Prostate gland (tissue), 2 donors: ENCODE data around the gene CNPY2. TPM values are rescaled to one million over a fixed set of nuclear protein-coding genes. Genes with fewer than 3 reads are reported as not detected.

Experiments
- DNase-seq: peaks from one replicate; pipeline ENCODE4 v3.0.0-alpha.2; 2019; ENCODE audit warnings: low spot score
- H3K27ac ChIP-seq, 2 donors: fragments of 200-600 bp; sonication (generic); 2 replicates each; pipeline ENCODE4 v1.5.1; 2017 to 2019
- H3K27me3 ChIP-seq: fragments of 200-600 bp; sonication (generic); replicated peaks from 2 replicates; pipeline ENCODE4 v1.5.1; 2019; ENCODE audit not compliant: insufficient read depth
- H3K36me3 ChIP-seq, 2 donors: fragments of 200-600 bp; sonication (generic); 1 replicate in 1 of 2; 2 replicates in 1 of 2; pipeline versions ENCODE4 v1.5.1 to v1.8.1; 2017 to 2019
- H3K4me1 ChIP-seq: fragments of 200-600 bp; sonication (generic); replicated peaks from 2 replicates; pipeline ENCODE4 v1.5.1; 2019
- H3K4me3 ChIP-seq, 2 donors: fragments of 200-600 bp; sonication (generic); 2 replicates each; pipeline ENCODE4 v1.5.1; 2017 to 2019
- H3K9me3 ChIP-seq: fragments of 200-600 bp; sonication (generic); 2 replicates; pipeline ENCODE4 v1.5.1; 2017
- POLR2A ChIP-seq: fragments of 450-650 bp; IDR thresholded peaks from one replicate; pipeline ENCODE4 v1.6.1; 2016; ENCODE audit warnings: antibody characterized with exemption, mild to moderate bottlenecking
- POLR2AphosphoS5 ChIP-seq: sonication (generic); formaldehyde crosslinking; IDR thresholded peaks from one replicate; pipeline ENCODE4 v1.6.1; 2017; ENCODE audit warnings: antibody characterized with exemption
- WGBS: methylation state at CpG from one replicate; pipeline ENCODE4 v1.1.5; 2018; 5-methylcytosine and 5-hydroxymethylcytosine counted together
- intact Hi-C: fragments of 100-400 bp; cut with DNase I; formaldehyde crosslinking; loops from one replicate; pipeline ENCODE4 v1.14.2; 2022
- total RNA-seq, 2 donors: library from RNA; depleted of rRNA; stranded (reverse); fragments of >200 nt; gene quantifications; one replicate each; pipeline ENCODE4 v1.1.0, GENCODE V29; 2016
- TF ChIP-seq, protein P1 (sequence below), 4 experiments: fragments of 200-600 bp in 2 of 4; fragments of 450-650 bp in 2 of 4; sonication (generic) in 2 of 4; IDR thresholded peaks; 1 replicate in 3 of 4; 2 replicates in 1 of 4; pipeline ENCODE4 v1.5.1; 2016 to 2019; ENCODE audit warnings: antibody characterized with exemption in 4 of 4, mild to moderate bottlenecking in 2 of 4, moderate library complexity in 2 of 4

CNPY2 gene
- total RNA-seq, 2 donors from 2014 or later, result 97.7 to 101 TPM

DNA sequence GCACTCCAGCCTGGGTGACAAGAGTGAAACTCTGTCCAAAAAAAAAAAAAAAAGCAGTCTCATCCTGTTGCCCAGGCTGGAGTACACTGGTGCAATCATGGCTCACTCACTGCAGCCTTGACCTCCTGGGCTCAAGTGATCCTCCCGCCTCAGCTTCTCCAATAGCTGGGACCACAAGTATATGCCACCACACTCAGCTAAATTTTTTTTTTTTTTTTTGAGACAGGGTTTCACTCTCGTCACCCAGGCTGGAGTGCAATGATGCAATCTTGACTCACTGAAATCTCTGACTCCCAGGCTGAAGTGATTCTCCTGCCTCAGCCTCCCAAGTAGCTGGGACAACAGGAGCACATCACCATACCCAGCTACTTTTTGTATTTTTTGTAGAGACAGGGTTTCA lies 5.2 kb upstream of the CNPY2 start:
- no peaks in the 10 kb centered on the region for H3K9me3 ChIP-seq
- WGBS, result 84% methylated on average over 2 of the region's 2 CpGs
- H3K36me3 ChIP-seq, result peaks cover 12 to 26% of the 10 kb centered on the region in 2 donors
- no peak overlapping the region for H3K4me3 ChIP-seq
- intact Hi-C loops, result no loop called here
- no peaks in the 10 kb centered on the region for H3K27me3 ChIP-seq
- H3K4me1 ChIP-seq, result no peaks in the 10 kb centered on the region
- no peak for DNase-seq
- TF ChIP-seq POLR2AphosphoS5 (no peak), POLR2A (no peak)
- TF ChIP-seq, protein P1, sequence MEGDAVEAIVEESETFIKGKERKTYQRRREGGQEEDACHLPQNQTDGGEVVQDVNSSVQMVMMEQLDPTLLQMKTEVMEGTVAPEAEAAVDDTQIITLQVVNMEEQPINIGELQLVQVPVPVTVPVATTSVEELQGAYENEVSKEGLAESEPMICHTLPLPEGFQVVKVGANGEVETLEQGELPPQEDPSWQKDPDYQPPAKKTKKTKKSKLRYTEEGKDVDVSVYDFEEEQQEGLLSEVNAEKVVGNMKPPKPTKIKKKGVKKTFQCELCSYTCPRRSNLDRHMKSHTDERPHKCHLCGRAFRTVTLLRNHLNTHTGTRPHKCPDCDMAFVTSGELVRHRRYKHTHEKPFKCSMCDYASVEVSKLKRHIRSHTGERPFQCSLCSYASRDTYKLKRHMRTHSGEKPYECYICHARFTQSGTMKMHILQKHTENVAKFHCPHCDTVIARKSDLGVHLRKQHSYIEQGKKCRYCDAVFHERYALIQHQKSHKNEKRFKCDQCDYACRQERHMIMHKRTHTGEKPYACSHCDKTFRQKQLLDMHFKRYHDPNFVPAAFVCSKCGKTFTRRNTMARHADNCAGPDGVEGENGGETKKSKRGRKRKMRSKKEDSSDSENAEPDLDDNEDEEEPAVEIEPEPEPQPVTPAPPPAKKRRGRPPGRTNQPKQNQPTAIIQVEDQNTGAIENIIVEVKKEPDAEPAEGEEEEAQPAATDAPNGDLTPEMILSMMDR (IDR thresholded peaks at IDR 0.05), result no peak
- no peak overlapping the region for H3K27ac ChIP-seq

DNA sequence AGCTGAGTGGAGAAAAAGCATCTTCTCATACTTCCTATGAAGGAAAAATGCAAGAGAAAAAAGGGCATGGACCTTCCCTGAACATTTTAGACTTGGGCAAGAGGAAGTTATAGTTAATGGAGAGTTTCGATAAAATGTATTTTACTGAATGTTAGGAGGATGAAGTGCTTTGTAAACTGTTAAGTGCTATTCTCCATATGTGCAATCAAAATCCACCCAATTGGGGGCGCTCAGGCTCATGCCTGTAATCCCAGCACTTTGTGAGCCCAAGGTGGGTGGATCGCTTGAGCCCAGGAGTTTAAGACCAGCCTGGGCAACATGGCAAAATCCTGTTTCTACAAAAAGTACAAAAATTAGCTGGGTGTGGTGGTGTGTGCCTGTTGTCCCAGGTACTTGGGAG lies 1.9 kb upstream of the CNPY2 start:
- H3K9me3 ChIP-seq, result no peaks in the 10 kb centered on the region
- no peak overlapping the region for H3K27ac ChIP-seq
- no peak for DNase-seq
- no peak overlapping the region for H3K4me3 ChIP-seq
- TF ChIP-seq, protein P1 (IDR thresholded peaks at IDR 0.05), result no peak
- TF ChIP-seq POLR2AphosphoS5, result no peak
- no peak for TF ChIP-seq POLR2A
- H3K4me1 ChIP-seq, result no peaks in the 10 kb centered on the region
- peaks cover 5 to 11% of the 10 kb centered on the region in 2 donors for H3K36me3 ChIP-seq
- no peaks in the 10 kb centered on the region for H3K27me3 ChIP-seq
- intact Hi-C loops, result loop anchor here (5.0 kb wide), 1 partner anchor 145 kb away; no protein-coding TSS in a partner anchor
- WGBS, result 92% methylated on average over 3 of the region's 3 CpGs

DNA sequence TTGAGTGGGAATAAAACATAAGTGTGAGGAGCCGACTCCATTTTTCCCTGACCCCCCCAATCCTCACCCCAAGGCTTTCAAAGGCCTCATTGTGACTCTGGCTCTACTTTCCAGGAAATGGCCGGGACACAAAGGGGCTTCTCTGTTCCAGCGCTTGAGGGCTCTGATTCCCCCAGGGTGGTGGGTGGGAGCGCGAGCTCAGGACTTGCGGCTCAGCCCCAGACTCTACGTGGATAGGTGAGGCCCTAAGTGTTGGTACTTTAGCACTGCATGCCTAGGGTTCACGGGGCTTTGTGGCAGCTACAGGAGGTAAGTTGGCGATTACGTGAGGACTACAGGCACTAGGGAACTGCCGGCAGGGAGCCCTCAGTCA lies 553 bp downstream of the CNPY2 start:
- Histone ChIP-seq H3K4me3 (peak overlapping the region; percentile 69 to 95), H3K36me3 (peaks cover 0 to 5% of the 10 kb centered on the region in 2 donors), H3K4me1 (no peaks in the 10 kb centered on the region), H3K27ac (peak overlapping the region; percentile 87 to 91), H3K27me3 (no peaks in the 10 kb centered on the region), H3K9me3 (no peaks in the 10 kb centered on the region)
- DNase-seq, result no peak
- intact Hi-C loops, result loop anchor here (5.0 kb wide), 1 partner anchor 147 kb away; no protein-coding TSS in a partner anchor
- 3% methylated on average over 11 of the region's 11 CpGs for WGBS
- TF ChIP-seq, protein P1 (IDR thresholded peaks at IDR 0.05), result no peak
- TF ChIP-seq POLR2AphosphoS5, result no peak
- TF ChIP-seq POLR2A, result no peak

DNA sequence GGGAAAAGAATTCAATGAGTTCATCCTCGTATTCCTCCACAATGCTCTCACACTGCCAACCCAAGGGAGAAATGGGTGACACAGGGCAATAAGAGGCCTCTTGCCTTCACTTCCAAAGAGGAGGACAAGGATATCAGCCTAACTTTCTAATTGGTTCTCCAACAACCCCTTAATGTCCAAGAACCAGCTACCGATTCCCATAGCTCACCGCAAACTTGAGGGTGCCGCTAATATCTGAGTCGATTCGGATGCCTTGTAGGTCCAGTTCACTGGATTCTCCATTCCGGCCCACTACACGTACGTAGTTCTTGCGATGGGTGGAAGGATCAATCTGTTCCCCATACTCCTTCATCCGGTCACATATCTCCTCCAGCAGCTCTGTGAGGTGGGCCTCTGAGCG lies 4.8 kb downstream of the CNPY2 start:
- no peaks in the 10 kb centered on the region for H3K4me1 ChIP-seq
- TF ChIP-seq, protein P1 (IDR thresholded peaks at IDR 0.05), result no peak
- no peak for TF ChIP-seq POLR2AphosphoS5
- TF ChIP-seq POLR2A, result no peak
- intact Hi-C loops, result no loop called here
- WGBS, result 95% methylated on average over 12 of the region's 12 CpGs
- no peaks in the 10 kb centered on the region for H3K36me3 ChIP-seq
- H3K27me3 ChIP-seq, result no peaks in the 10 kb centered on the region
- H3K4me3 ChIP-seq, result no peak overlapping the region
- DNase-seq, result no peak
- no peaks in the 10 kb centered on the region for H3K9me3 ChIP-seq
- no peak overlapping the region for H3K27ac ChIP-seq

DNA sequence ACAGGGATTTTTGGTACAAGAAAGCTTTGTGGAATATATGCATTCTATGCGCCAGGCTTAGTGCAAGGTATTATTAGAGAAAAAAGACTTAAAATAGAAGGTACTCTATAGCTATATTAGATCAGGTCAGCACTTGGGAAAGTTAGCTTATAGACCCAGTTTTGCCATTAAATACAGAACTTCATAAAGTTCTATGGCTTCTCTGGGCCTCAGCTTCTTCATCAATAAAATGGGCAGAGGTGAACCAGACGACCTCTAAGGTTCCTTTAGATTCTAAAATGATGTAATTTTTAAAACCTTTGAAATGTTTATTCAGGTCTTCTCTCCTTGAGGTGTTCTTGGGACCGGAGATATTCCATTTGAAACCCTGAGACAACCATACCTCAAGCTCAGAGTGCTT lies 7.1 kb downstream of the CNPY2 start:
- Histone ChIP-seq H3K27me3 (no peaks in the 10 kb centered on the region), H3K4me3 (no peak overlapping the region), H3K27ac (no peak overlapping the region), H3K9me3 (no peaks in the 10 kb centered on the region), H3K36me3 (no peaks in the 10 kb centered on the region), H3K4me1 (no peaks in the 10 kb centered on the region)
- DNase-seq, result no peak
- no peak for TF ChIP-seq POLR2A
- TF ChIP-seq POLR2AphosphoS5, result no peak
- TF ChIP-seq, protein P1 (IDR thresholded peaks at IDR 0.05), result no peak
- intact Hi-C loops, result no loop called here
- whole genome bisulfite sequencing, result 92% methylated on average over 3 of the region's 3 CpGs
